ENCODE measurements around the gene BAHCC1.

DNA sequence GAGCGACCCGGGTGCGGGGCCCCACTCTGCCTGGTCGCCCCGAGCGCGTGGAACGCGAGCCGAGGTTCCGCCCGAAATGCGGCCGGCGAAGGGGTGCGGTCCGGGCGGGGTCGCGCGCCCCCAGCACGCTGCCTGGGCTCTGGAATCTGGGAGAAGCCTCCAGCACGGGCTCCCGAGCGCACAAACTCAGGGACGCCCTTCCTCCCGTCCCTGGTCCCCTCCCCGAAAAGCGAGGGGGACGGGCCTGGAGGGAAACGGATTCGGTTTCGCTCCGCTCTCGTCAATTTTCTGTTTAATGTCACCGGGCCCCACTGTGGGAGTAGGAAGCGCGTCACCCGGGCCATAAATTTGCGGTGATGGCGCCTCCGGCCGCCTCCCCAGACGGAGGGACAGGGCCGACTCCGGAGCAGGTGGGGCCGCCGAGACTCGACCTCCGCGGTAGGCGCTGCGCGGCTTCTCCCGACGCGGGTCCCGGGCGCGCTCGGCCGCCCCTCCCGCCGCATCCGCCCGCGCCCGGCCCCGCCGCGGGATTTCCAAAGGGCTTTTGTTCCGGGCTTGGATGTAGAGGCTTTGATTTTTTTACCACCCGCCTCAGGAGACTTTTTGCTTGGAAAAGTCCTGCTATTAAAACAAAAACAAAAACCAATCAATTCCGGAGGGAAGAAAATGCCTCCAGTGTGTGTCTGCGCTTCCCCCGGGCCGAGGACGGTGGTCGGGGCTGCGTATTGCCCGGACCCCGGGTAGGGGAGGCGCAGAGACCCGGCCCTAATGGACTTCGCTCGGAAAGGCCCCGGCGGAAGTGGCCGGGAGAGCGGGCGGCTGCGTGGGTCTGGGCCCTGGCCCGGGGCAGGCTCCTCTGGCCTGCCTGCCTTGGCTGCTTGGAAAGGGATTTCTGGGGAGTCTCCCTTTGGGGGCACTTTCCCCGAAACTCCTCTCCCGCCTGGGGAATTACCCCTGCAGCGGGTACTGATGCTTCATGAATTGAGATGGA is 7.9 kb upstream of the BAHCC1 start:
- TF ChIP-seq, protein P1, sequence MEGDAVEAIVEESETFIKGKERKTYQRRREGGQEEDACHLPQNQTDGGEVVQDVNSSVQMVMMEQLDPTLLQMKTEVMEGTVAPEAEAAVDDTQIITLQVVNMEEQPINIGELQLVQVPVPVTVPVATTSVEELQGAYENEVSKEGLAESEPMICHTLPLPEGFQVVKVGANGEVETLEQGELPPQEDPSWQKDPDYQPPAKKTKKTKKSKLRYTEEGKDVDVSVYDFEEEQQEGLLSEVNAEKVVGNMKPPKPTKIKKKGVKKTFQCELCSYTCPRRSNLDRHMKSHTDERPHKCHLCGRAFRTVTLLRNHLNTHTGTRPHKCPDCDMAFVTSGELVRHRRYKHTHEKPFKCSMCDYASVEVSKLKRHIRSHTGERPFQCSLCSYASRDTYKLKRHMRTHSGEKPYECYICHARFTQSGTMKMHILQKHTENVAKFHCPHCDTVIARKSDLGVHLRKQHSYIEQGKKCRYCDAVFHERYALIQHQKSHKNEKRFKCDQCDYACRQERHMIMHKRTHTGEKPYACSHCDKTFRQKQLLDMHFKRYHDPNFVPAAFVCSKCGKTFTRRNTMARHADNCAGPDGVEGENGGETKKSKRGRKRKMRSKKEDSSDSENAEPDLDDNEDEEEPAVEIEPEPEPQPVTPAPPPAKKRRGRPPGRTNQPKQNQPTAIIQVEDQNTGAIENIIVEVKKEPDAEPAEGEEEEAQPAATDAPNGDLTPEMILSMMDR (conservative IDR thresholded peaks at IDR 0.05; ENCODE audit: low read depth, low read length): no peak
- no peak for TF ChIP-seq EZH2phosphoT487 (IDR thresholded peaks at IDR 0.05; ENCODE audit: borderline replicate concordance, low read length)
